ENCODE data around the gene KCNIP4. TPM values are rescaled to one million over a fixed set of nuclear protein-coding genes. Genes with fewer than 3 reads are reported as not detected.

Gene KCNIP4
- total and polyA plus RNA-seq, 2 experiments from 2014 or later = 0.14 to 0.63 TPM

DNA sequence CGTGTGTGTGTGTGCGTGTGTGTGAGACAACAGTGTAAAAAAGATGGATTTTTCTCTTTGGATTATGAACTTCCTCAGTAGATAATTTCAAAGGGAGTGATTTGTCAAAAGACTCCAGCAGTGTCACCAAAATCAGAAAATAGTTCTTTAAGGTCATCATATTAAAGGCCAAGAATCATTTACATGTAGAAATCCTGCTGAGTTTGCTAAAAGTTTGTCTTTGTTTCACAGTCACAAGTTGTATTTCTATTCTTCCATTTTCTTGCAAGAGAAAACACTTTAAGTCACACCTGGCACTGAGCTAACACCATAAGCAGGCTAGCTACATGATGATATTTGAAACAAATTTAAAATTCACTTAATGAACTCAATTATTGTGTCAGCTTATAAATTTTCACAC is 1025.6 kb downstream of the KCNIP4 start (continued):
- TF ChIP-seq, protein P1, sequence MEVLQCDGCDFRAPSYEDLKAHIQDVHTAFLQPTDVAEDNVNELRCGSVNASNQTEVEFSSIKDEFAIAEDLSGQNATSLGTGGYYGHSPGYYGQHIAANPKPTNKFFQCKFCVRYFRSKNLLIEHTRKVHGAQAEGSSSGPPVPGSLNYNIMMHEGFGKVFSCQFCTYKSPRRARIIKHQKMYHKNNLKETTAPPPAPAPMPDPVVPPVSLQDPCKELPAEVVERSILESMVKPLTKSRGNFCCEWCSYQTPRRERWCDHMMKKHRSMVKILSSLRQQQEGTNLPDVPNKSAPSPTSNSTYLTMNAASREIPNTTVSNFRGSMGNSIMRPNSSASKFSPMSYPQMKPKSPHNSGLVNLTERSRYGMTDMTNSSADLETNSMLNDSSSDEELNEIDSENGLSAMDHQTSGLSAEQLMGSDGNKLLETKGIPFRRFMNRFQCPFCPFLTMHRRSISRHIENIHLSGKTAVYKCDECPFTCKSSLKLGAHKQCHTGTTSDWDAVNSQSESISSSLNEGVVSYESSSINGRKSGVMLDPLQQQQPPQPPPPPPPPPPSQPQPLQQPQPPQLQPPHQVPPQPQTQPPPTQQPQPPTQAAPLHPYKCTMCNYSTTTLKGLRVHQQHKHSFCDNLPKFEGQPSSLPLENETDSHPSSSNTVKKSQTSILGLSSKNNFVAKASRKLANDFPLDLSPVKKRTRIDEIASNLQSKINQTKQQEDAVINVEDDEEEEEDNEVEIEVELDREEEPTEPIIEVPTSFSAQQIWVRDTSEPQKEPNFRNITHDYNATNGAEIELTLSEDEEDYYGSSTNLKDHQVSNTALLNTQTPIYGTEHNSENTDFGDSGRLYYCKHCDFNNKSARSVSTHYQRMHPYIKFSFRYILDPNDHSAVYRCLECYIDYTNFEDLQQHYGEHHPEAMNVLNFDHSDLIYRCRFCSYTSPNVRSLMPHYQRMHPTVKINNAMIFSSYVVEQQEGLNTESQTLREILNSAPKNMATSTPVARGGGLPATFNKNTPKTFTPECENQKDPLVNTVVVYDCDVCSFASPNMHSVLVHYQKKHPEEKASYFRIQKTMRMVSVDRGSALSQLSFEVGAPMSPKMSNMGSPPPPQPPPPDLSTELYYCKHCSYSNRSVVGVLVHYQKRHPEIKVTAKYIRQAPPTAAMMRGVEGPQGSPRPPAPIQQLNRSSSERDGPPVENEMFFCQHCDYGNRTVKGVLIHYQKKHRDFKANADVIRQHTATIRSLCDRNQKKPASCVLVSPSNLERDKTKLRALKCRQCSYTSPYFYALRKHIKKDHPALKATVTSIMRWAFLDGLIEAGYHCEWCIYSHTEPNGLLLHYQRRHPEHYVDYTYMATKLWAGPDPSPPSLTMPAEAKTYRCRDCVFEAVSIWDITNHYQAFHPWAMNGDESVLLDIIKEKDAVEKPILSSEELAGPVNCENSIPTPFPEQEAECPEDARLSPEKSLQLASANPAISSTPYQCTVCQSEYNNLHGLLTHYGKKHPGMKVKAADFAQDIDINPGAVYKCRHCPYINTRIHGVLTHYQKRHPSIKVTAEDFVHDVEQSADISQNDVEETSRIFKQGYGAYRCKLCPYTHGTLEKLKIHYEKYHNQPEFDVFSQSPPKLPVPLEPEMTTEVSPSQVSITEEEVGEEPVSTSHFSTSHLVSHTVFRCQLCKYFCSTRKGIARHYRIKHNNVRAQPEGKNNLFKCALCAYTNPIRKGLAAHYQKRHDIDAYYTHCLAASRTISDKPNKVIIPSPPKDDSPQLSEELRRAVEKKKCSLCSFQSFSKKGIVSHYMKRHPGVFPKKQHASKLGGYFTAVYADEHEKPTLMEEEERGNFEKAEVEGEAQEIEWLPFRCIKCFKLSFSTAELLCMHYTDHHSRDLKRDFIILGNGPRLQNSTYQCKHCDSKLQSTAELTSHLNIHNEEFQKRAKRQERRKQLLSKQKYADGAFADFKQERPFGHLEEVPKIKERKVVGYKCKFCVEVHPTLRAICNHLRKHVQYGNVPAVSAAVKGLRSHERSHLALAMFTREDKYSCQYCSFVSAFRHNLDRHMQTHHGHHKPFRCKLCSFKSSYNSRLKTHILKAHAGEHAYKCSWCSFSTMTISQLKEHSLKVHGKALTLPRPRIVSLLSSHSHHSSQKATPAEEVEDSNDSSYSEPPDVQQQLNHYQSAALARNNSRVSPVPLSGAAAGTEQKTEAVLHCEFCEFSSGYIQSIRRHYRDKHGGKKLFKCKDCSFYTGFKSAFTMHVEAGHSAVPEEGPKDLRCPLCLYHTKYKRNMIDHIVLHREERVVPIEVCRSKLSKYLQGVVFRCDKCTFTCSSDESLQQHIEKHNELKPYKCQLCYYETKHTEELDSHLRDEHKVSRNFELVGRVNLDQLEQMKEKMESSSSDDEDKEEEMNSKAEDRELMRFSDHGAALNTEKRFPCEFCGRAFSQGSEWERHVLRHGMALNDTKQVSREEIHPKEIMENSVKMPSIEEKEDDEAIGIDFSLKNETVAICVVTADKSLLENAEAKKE (CRISPR knock-in tag; IDR thresholded peaks at IDR 0.05) = no peak
- TF ChIP-seq NANOG (IDR thresholded peaks at IDR 0.05; ENCODE audit: borderline replicate concordance) (no peak), POLR2AphosphoS5 (IDR thresholded peaks at IDR 0.05; ENCODE audit: low read depth) (no peak), CREB1 (CRISPR knock-in tag; IDR thresholded peaks at IDR 0.05; ENCODE audit: low read depth) (no peak), EZH2phosphoT487 (IDR thresholded peaks at IDR 0.05; ENCODE audit: unreplicated experiment) (no peak), ZNF331 (CRISPR knock-in tag; IDR thresholded peaks at IDR 0.05; ENCODE audit: low read depth) (no peak), JUNB (IDR thresholded peaks at IDR 0.05; ENCODE audit: unreplicated experiment) (no peak)
- TF ChIP-seq, protein P2, sequence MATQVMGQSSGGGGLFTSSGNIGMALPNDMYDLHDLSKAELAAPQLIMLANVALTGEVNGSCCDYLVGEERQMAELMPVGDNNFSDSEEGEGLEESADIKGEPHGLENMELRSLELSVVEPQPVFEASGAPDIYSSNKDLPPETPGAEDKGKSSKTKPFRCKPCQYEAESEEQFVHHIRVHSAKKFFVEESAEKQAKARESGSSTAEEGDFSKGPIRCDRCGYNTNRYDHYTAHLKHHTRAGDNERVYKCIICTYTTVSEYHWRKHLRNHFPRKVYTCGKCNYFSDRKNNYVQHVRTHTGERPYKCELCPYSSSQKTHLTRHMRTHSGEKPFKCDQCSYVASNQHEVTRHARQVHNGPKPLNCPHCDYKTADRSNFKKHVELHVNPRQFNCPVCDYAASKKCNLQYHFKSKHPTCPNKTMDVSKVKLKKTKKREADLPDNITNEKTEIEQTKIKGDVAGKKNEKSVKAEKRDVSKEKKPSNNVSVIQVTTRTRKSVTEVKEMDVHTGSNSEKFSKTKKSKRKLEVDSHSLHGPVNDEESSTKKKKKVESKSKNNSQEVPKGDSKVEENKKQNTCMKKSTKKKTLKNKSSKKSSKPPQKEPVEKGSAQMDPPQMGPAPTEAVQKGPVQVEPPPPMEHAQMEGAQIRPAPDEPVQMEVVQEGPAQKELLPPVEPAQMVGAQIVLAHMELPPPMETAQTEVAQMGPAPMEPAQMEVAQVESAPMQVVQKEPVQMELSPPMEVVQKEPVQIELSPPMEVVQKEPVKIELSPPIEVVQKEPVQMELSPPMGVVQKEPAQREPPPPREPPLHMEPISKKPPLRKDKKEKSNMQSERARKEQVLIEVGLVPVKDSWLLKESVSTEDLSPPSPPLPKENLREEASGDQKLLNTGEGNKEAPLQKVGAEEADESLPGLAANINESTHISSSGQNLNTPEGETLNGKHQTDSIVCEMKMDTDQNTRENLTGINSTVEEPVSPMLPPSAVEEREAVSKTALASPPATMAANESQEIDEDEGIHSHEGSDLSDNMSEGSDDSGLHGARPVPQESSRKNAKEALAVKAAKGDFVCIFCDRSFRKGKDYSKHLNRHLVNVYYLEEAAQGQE (IDR thresholded peaks at IDR 0.05; ENCODE audit: unreplicated experiment) = no peak
